ACC112 (cell line): ENCODE results near the gene PFN3.

Experiments used
- H2AFZ ChIP-seq: fragments of 200-600 bp; sonication (generic); one replicate; pipeline ENCODE4 v1.6.0; 2017; ENCODE audit warnings: antibody characterized with exemption, low read length; ENCODE audit not compliant: unreplicated experiment
- H3K27ac ChIP-seq: fragments of 200-600 bp; sonication (generic); 2 replicates; pipeline ENCODE4 v1.5.1; 2014; ENCODE audit warnings: low read depth, mild to moderate bottlenecking, antibody characterized with exemption, low read length, moderate library complexity
- H3K27me3 ChIP-seq: fragments of 200-600 bp; sonication (generic); 2 replicates; pipeline ENCODE4 v1.6.1; 2014; ENCODE audit warnings: mild to moderate bottlenecking, antibody characterized with exemption, low read length, moderate library complexity, mixed read lengths; ENCODE audit not compliant: insufficient read depth
- H3K36me3 ChIP-seq: fragments of 200-600 bp; sonication (generic); 2 replicates; pipeline ENCODE4 v1.6.1; 2016; ENCODE audit warnings: mild to moderate bottlenecking, antibody characterized with exemption, low read length, moderate library complexity, mixed read lengths; ENCODE audit not compliant: insufficient read depth
- H3K4me1 ChIP-seq: fragments of 200-600 bp; sonication (generic); one replicate; pipeline ENCODE4 v1.6.1; 2016; ENCODE audit warnings: low read length, mixed read lengths; ENCODE audit not compliant: insufficient read depth, unreplicated experiment, control insufficient read depth
- H3K4me3 ChIP-seq: fragments of 200-600 bp; sonication (generic); 2 replicates; pipeline ENCODE4 v1.5.1; 2014; ENCODE audit warnings: mild to moderate bottlenecking, low read depth, low read length
- H3K79me2 ChIP-seq: fragments of 200-600 bp; sonication (generic); one replicate; pipeline ENCODE4 v1.6.0; 2016; ENCODE audit warnings: low read length; ENCODE audit not compliant: control insufficient read depth, unreplicated experiment, insufficient read depth

PFN3 gene

GRCh38 chr5:177390363-177391300 is 9.8 kb downstream of the PFN3 start:
- no peak overlapping the region for H3K4me3 ChIP-seq
- H3K27me3 ChIP-seq = 0 out of 2 replicates have a peak, but pooled peaks cover 3% of the 10 kb centered on the region
- peaks cover 19% of the 10 kb centered on the region for H3K4me1 ChIP-seq
- H2AFZ ChIP-seq = no peak overlapping the region
- no peaks in the 10 kb centered on the region for H3K79me2 ChIP-seq
- H3K27ac ChIP-seq = peak overlapping the region; percentile 84
- no peaks in the 10 kb centered on the region for H3K36me3 ChIP-seq

- H3K36me3 ChIP-seq = no peaks in the 10 kb centered on the region
Measured at GRCh38 chr5:177389241-177390169, 11.0 kb downstream of the PFN3 start.

GRCh38 chr5:177388521-177389052 is 11.9 kb downstream of the PFN3 start:
- no peak overlapping the region for H3K4me3 ChIP-seq
- no peaks in the 10 kb centered on the region; the same call in 1 of the 2 replicates for H3K27me3 ChIP-seq
- peak overlapping the region; percentile 84; the same call in 1 of the 2 replicates for H3K27ac ChIP-seq
- peaks cover 19% of the 10 kb centered on the region for H3K4me1 ChIP-seq
- no peaks in the 10 kb centered on the region for H3K36me3 ChIP-seq
- H3K79me2 ChIP-seq = no peaks in the 10 kb centered on the region
- no peak overlapping the region for H2AFZ ChIP-seq

More at GRCh38 chr5:177389241-177390169, 11.0 kb downstream of the PFN3 start:
- H3K27me3 ChIP-seq = 0 out of 2 replicates have a peak, but pooled peaks cover 3% of the 10 kb centered on the region
- H3K79me2 ChIP-seq = no peaks in the 10 kb centered on the region
- H3K27ac ChIP-seq = peak overlapping the region; percentile 84
- H3K4me1 ChIP-seq = peaks cover 19% of the 10 kb centered on the region
- peak overlapping the region; percentile 27 for H2AFZ ChIP-seq
- peak overlapping the region; percentile 58 for H3K4me3 ChIP-seq

- H3K36me3 ChIP-seq = no peaks in the 10 kb centered on the region
- H3K4me1 ChIP-seq = peaks cover 19% of the 10 kb centered on the region
- H3K27me3 ChIP-seq = peaks cover 8% of the 10 kb centered on the region
- no peak overlapping the region for H3K4me3 ChIP-seq
- H3K27ac ChIP-seq = no peak overlapping the region
- H2AFZ ChIP-seq = no peak overlapping the region
- no peaks in the 10 kb centered on the region for H3K79me2 ChIP-seq
Measured at GRCh38 chr5:177387405-177387804, 13.1 kb downstream of the PFN3 start.

- Histone ChIP-seq H3K27ac (no peak overlapping the region), H3K36me3 (no peaks in the 10 kb centered on the region), H2AFZ (no peak overlapping the region), H3K4me1 (peaks cover 19% of the 10 kb centered on the region), H3K4me3 (no peak overlapping the region), H3K79me2 (no peaks in the 10 kb centered on the region), H3K27me3 (peaks cover 11% of the 10 kb centered on the region)
Measured at GRCh38 chr5:177386542-177386941, 13.9 kb downstream of the PFN3 start.

- no peak overlapping the region for H3K4me3 ChIP-seq
- peaks cover 19% of the 10 kb centered on the region for H3K4me1 ChIP-seq
- no peaks in the 10 kb centered on the region for H3K79me2 ChIP-seq
- H3K27me3 ChIP-seq = peaks cover 11% of the 10 kb centered on the region
- H3K27ac ChIP-seq = no peak overlapping the region
- no peaks in the 10 kb centered on the region for H3K36me3 ChIP-seq
- no peak overlapping the region for H2AFZ ChIP-seq
Measured at GRCh38 chr5:177385720-177386119, 14.7 kb downstream of the PFN3 start.

- Histone ChIP-seq H3K27ac (no peak within 1 kb of the TSS), H3K79me2 (no peaks in the 10 kb centered on the region), H3K4me3 (no peak within 1 kb of the TSS), H3K36me3 (no peaks in the 10 kb centered on the region), H3K4me1 (peaks cover 10% of the 10 kb centered on the region), H3K27me3 (peaks cover 11% of the 10 kb centered on the region), H2AFZ (no peak within 1 kb of the TSS)
Measured at GRCh38 chr5:177384134-177384533, 16.3 kb downstream of the PFN3 start, which contains the start of gene SLC34A1. Gene SLC34A1, plus strand, starts transcription at chr5:177384434. Its CDS starts 1,308 bp downstream, at chr5:177385742.

GRCh38 chr5:177383181-177383580 is 17.3 kb downstream of the PFN3 start:
- no peak overlapping the region for H3K27ac ChIP-seq
- peaks cover 11% of the 10 kb centered on the region for H3K27me3 ChIP-seq
- H3K4me1 ChIP-seq = peaks cover 3% of the 10 kb centered on the region
- H2AFZ ChIP-seq = no peak overlapping the region
- no peaks in the 10 kb centered on the region for H3K79me2 ChIP-seq
- no peak overlapping the region for H3K4me3 ChIP-seq
- H3K36me3 ChIP-seq = no peaks in the 10 kb centered on the region

GRCh38 chr5:177382423-177383029 is 17.9 kb downstream of the PFN3 start:
- Histone ChIP-seq H3K79me2 (no peaks in the 10 kb centered on the region), H3K27ac (no peak overlapping the region), H3K4me3 (no peak overlapping the region), H3K36me3 (no peaks in the 10 kb centered on the region), H2AFZ (no peak overlapping the region), H3K27me3 (peaks cover 11% of the 10 kb centered on the region), H3K4me1 (peaks cover 3% of the 10 kb centered on the region)

GRCh38 chr5:177380805-177381126 is 19.7 kb downstream of the PFN3 start:
- H2AFZ ChIP-seq = no peak overlapping the region
- H3K4me1 ChIP-seq = peaks cover 3% of the 10 kb centered on the region
- no peak overlapping the region for H3K4me3 ChIP-seq
- H3K36me3 ChIP-seq = no peaks in the 10 kb centered on the region
- peaks cover 11% of the 10 kb centered on the region for H3K27me3 ChIP-seq
- H3K27ac ChIP-seq = no peak overlapping the region
- no peaks in the 10 kb centered on the region for H3K79me2 ChIP-seq
